Activated T-helper 1 cell treated with anti-CD3 and anti-CD28 coated beads, Interleukin-2, amount 50 U/mL, for 16 hours (primary cell): ENCODE data around the gene CD226.

Experiments
- DNase-seq, 2 donors: peaks; one replicate each; pipeline ENCODE4 v3.0.0-alpha.2; 2020; ENCODE audit warnings: low read depth in 1 of 2, low spot score in 1 of 2

CD226 gene

GRCh38 chr18:69819460-69819859 is 128.2 kb downstream of the CD226 start:
- no peak for DNase-seq

- no peak for DNase-seq
These were observed 130.2 kb downstream of the CD226 start for GRCh38 chr18:69817335-69817940.

- no peak for DNase-seq
These were observed 132.8 kb downstream of the CD226 start for GRCh38 chr18:69814861-69815385.

DNA sequence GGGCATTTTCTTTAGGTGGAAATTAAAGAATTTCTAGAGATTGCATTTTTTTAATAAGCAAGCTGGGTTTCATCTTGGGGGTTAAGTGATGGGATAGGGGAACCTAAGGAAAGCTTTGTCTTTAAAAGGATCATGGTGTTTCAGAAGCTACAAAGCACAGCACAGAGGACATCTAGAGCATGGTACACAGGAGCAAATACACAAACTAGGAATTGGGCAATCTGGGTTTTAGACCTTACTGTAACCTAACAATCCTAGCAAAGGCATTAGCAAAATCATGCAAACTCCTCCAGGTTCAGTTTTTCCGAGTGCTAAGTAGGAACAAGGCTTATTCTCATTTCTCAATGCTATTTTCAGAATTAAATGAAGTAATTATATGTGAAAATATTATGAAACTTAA is 134.1 kb downstream of the CD226 start:
- DNase-seq: no peak

GRCh38 chr18:69808399-69808798 is 139.3 kb downstream of the CD226 start:
- DNase-seq: no peak

GRCh38 chr18:69804776-69805501 is 142.7 kb downstream of the CD226 start:
- no peak for DNase-seq
